Mucosa of stomach (tissue), 1 donor: ENCODE measurements around the gene MYOC.

ENCODE experiments used
- H3K27me3 ChIP-seq: one replicate; pipeline ENCODE4 v1.7.0; 2013; ENCODE audit warnings: mild to moderate bottlenecking, low read length; ENCODE audit not compliant: control insufficient read depth, insufficient read depth
- H3K36me3 ChIP-seq: one replicate; pipeline ENCODE4 v1.7.0; 2013; ENCODE audit warnings: low read length; ENCODE audit not compliant: control insufficient read depth, insufficient read depth
- H3K4me1 ChIP-seq: one replicate; pipeline ENCODE4 v1.7.0; 2013; ENCODE audit warnings: mild to moderate bottlenecking, low read length; ENCODE audit not compliant: control insufficient read depth, insufficient read depth
- H3K4me3 ChIP-seq: one replicate; pipeline ENCODE4 v1.7.0; 2013; ENCODE audit warnings: low read length
- H3K9ac ChIP-seq: one replicate; pipeline ENCODE4 v1.7.0; 2013; ENCODE audit warnings: mild to moderate bottlenecking, low read length, moderate library complexity
- H3K9me3 ChIP-seq: one replicate; pipeline ENCODE4 v1.7.0; 2013; ENCODE audit warnings: mild to moderate bottlenecking, low read length, moderate library complexity; ENCODE audit not compliant: control insufficient read depth
- donor health status: Pancreatic carcinoma.

Gene MYOC

GRCh38 chr1:171643156-171643555, 9.3 kb downstream of the MYOC start:
- Histone ChIP-seq H3K9ac (no peak overlapping the region), H3K36me3 (no peaks in the 10 kb centered on the region), H3K27me3 (no peaks in the 10 kb centered on the region), H3K4me1 (no peaks in the 10 kb centered on the region), H3K4me3 (no peak overlapping the region), H3K9me3 (no peaks in the 10 kb centered on the region)

GRCh38 chr1:171642197-171642596, 10.3 kb downstream of the MYOC start:
- H3K36me3 ChIP-seq = no peaks in the 10 kb centered on the region
- no peaks in the 10 kb centered on the region for H3K27me3 ChIP-seq
- H3K9ac ChIP-seq = no peak overlapping the region

GRCh38 chr1:171641076-171641864, 11.2 kb downstream of the MYOC start:
- H3K36me3 ChIP-seq = no peaks in the 10 kb centered on the region
- H3K9ac ChIP-seq = no peak overlapping the region
- H3K27me3 ChIP-seq = no peaks in the 10 kb centered on the region
- no peaks in the 10 kb centered on the region for H3K9me3 ChIP-seq
- H3K4me1 ChIP-seq = no peaks in the 10 kb centered on the region
- no peak overlapping the region for H3K4me3 ChIP-seq

More at GRCh38 chr1:171642197-171642596, 10.3 kb downstream of the MYOC start:
- Histone ChIP-seq H3K9me3 (no peaks in the 10 kb centered on the region), H3K4me3 (no peak overlapping the region), H3K4me1 (no peaks in the 10 kb centered on the region)

- Histone ChIP-seq H3K9me3 (no peaks in the 10 kb centered on the region), H3K9ac (no peak overlapping the region), H3K4me3 (no peak overlapping the region), H3K4me1 (no peaks in the 10 kb centered on the region), H3K27me3 (no peaks in the 10 kb centered on the region), H3K36me3 (no peaks in the 10 kb centered on the region)
Measured at GRCh38 chr1:171640225-171640624, 12.3 kb downstream of the MYOC start.

GRCh38 chr1:171637928-171638576, 14.4 kb downstream of the MYOC start:
- no peaks in the 10 kb centered on the region for H3K27me3 ChIP-seq
- no peaks in the 10 kb centered on the region for H3K36me3 ChIP-seq
- H3K4me3 ChIP-seq = no peak overlapping the region
- H3K4me1 ChIP-seq = no peaks in the 10 kb centered on the region
- no peaks in the 10 kb centered on the region for H3K9me3 ChIP-seq
- H3K9ac ChIP-seq = no peak overlapping the region

GRCh38 chr1:171636141-171636540, 16.3 kb downstream of the MYOC start:
- Histone ChIP-seq H3K9ac (no peak overlapping the region), H3K9me3 (no peaks in the 10 kb centered on the region), H3K4me3 (no peak overlapping the region), H3K4me1 (no peaks in the 10 kb centered on the region), H3K36me3 (no peaks in the 10 kb centered on the region), H3K27me3 (no peaks in the 10 kb centered on the region)

- no peak overlapping the region for H3K4me3 ChIP-seq
- H3K36me3 ChIP-seq = no peaks in the 10 kb centered on the region
- no peaks in the 10 kb centered on the region for H3K9me3 ChIP-seq
- H3K4me1 ChIP-seq = no peaks in the 10 kb centered on the region
- no peak overlapping the region for H3K9ac ChIP-seq
- H3K27me3 ChIP-seq = no peaks in the 10 kb centered on the region
Measured at GRCh38 chr1:171635661-171636060, 16.8 kb downstream of the MYOC start.

GRCh38 chr1:171628225-171628624, 24.3 kb downstream of the MYOC start:
- H3K4me1 ChIP-seq = no peaks in the 10 kb centered on the region
- no peaks in the 10 kb centered on the region for H3K36me3 ChIP-seq
- no peaks in the 10 kb centered on the region for H3K27me3 ChIP-seq
- no peaks in the 10 kb centered on the region for H3K9me3 ChIP-seq
- no peak overlapping the region for H3K9ac ChIP-seq
- H3K4me3 ChIP-seq = no peak overlapping the region

GRCh38 chr1:171627020-171627419, 25.5 kb downstream of the MYOC start:
- no peak overlapping the region for H3K9ac ChIP-seq
- no peaks in the 10 kb centered on the region for H3K4me1 ChIP-seq
- no peaks in the 10 kb centered on the region for H3K9me3 ChIP-seq
- no peaks in the 10 kb centered on the region for H3K27me3 ChIP-seq
- H3K4me3 ChIP-seq = no peak overlapping the region
- no peaks in the 10 kb centered on the region for H3K36me3 ChIP-seq

- Histone ChIP-seq H3K9me3 (no peaks in the 10 kb centered on the region), H3K36me3 (no peaks in the 10 kb centered on the region), H3K27me3 (no peaks in the 10 kb centered on the region), H3K4me1 (no peaks in the 10 kb centered on the region), H3K9ac (no peak overlapping the region), H3K4me3 (no peak overlapping the region)
Measured at GRCh38 chr1:171625225-171625624, 27.3 kb downstream of the MYOC start.

- no peaks in the 10 kb centered on the region for H3K36me3 ChIP-seq
- no peak overlapping the region for H3K9ac ChIP-seq
- no peak overlapping the region for H3K4me3 ChIP-seq
- H3K4me1 ChIP-seq = no peaks in the 10 kb centered on the region
- no peaks in the 10 kb centered on the region for H3K27me3 ChIP-seq
- H3K9me3 ChIP-seq = no peaks in the 10 kb centered on the region
Measured at GRCh38 chr1:171623651-171624331, 28.7 kb downstream of the MYOC start.

- no peaks in the 10 kb centered on the region for H3K36me3 ChIP-seq
- H3K4me3 ChIP-seq = no peak within 1 kb of the TSS
- H3K27me3 ChIP-seq = no peaks in the 10 kb centered on the region
- no peaks in the 10 kb centered on the region for H3K9me3 ChIP-seq
- no peak within 1 kb of the TSS for H3K9ac ChIP-seq
- H3K4me1 ChIP-seq = no peaks in the 10 kb centered on the region
Measured at GRCh38 chr1:171622152-171622462, 30.4 kb downstream of the MYOC start, which contains the start of gene MYOCOS. MYOCOS (plus strand) TSS chr1:171622243; CDS start chr1:171623884, 1,641 bp downstream.
